OCI-LY3 (cell line): Measurements from ENCODE around the gene TVP23C.

Experiments used
- H2AFZ ChIP-seq: fragments of 200-600, 300-600 bp; shearing (Covaris generic); 2 replicates; pipeline ENCODE4 v1.6.0; 2014; ENCODE audit warnings: antibody characterized with exemption, low read depth, low read length
- H3K27ac ChIP-seq: fragments of 200-600, 300-600 bp; sonication (generic); 2 replicates; pipeline ENCODE4 v1.5.1; 2014; ENCODE audit warnings: mild to moderate bottlenecking, low read length, moderate library complexity, mixed read lengths
- H3K27me3 ChIP-seq: fragments of 200-600, 300-600 bp; sonication (generic); 2 replicates; pipeline ENCODE4 v1.6.1; 2014; ENCODE audit warnings: low read depth, low read length, mixed read lengths
- H3K36me3 ChIP-seq: fragments of 200-600, 300-600 bp; sonication (generic); replicated peaks from 2 replicates; pipeline ENCODE3; 2014; ENCODE audit warnings: low read depth, low read length, mixed read lengths
- H3K4me1 ChIP-seq: fragments of 300-600, 200-600 bp; sonication (generic); 2 replicates; pipeline ENCODE4 v1.6.1; 2014; ENCODE audit warnings: low read length, mixed read lengths
- H3K4me2 ChIP-seq: fragments of 200-600, 300-600 bp; sonication (generic); 2 replicates; pipeline ENCODE4 v1.6.1; 2014; ENCODE audit warnings: low read length, mixed read lengths
- H3K4me3 ChIP-seq: fragments of 300-600, 200-600 bp; sonication (generic); 2 replicates; pipeline ENCODE4 v1.5.1; 2014; ENCODE audit warnings: antibody characterized with exemption, mild to moderate bottlenecking, low read length, moderate library complexity
- H3K79me2 ChIP-seq: fragments of 300-600, 200-600 bp; shearing (Covaris generic); 2 replicates; pipeline ENCODE4 v1.6.1; 2014; ENCODE audit warnings: mild to moderate bottlenecking, low read length, mixed read lengths
- H3K9ac ChIP-seq: fragments of 300-600, 200-600 bp; shearing (Covaris generic); 2 replicates; pipeline ENCODE4 v1.6.0; 2014; ENCODE audit warnings: mild to moderate bottlenecking, low read length, moderate library complexity
- H3K9me3 ChIP-seq: fragments of 200-600, 300-600 bp; shearing (Covaris generic); 2 replicates; pipeline ENCODE4 v1.6.1; 2014; ENCODE audit warnings: low read length, mixed read lengths; ENCODE audit not compliant: insufficient read depth
- H4K20me1 ChIP-seq: fragments of 200-600, 300-600 bp; sonication (generic); 2 replicates; pipeline ENCODE4 v1.6.1; 2016; ENCODE audit warnings: low read length, mixed read lengths; ENCODE audit not compliant: insufficient read depth
- EZH2phosphoT487 ChIP-seq: fragments of 200-600 bp; shearing (Covaris generic); IDR thresholded peaks from 2 replicates; pipeline ENCODE4 v1.6.1; 2018; ENCODE audit warnings: antibody characterized with exemption, mixed run types, low read depth
- TF ChIP-seq, protein P1 (sequence below): fragments of 200-600, 300-600 bp; sonication (generic); IDR thresholded peaks from 2 replicates; pipeline ENCODE4 v1.5.1; 2014; ENCODE audit warnings: antibody characterized with exemption, low read length, low read depth

Gene TVP23C

DNA sequence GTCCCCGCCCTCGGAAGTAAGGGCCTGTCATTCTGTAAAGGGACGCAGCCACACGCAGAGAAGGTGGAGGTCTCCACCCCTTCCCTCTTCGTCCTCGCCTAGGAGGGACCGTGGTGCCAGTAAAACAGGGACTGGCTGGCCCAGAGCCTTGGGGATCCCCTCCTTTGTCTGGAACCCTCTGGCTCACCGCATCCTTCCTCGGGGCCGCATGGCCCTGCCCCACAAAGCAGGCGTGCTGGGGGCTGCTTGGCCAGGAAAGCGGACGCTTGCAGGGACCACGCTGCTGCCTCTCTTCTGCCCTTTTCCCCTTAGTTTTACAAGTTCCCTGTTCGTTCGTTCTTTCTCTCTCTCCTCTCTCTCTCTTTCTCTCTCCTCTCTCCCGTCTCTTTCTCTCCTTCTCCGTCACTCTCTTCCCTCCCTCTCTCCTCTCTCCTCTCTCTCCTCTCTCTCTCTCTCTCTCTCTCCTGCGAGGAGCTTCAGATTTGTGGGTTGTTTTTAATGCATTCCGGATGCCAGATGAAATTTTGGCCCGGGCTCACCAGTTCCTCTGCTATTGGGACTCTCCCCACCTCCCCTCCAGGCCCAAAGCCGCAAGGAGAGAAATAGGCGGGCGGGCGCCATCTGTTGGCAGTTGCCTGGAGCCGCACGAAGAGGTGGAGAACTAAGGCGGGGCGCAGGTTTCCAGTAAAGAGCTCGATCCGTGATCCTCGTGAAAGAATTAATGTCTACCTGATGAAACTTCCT lies 60.7 kb downstream of the TVP23C start:
- peak overlapping the region; percentile 88 for H3K4me2 ChIP-seq

DNA sequence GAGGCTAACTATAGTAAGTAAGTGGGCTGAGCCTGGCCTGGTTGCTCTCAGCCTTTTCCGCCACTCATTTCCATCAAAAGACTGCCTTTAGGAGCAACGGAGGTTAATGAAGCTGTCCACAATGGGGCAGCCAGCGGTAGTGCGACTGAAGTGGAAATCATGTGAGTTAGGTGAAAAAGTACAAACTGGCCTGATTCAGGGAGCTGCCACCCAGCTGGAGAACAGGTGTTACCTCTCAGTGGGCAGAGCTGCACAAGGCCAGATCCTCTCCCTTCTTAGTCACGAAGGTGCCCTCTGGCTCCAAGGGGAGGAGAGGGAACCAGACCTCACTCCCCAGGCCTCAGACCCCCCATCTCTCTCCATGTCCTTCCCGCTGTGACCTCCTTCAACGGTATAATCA lies 61.5 kb downstream of the TVP23C start:
- Histone ChIP-seq H4K20me1 (no peaks in the 10 kb centered on the region), H3K4me1 (no peaks in the 10 kb centered on the region; the same call in 1 of the 2 replicates), H3K9me3 (no peaks in the 10 kb centered on the region), H3K36me3 (no peaks in the 10 kb centered on the region), H3K79me2 (no peaks in the 10 kb centered on the region), H3K9ac (no peak overlapping the region), H3K4me3 (no peak overlapping the region), H3K27me3 (no peaks in the 10 kb centered on the region), H3K4me2 (no peak overlapping the region), H3K27ac (no peak overlapping the region), H2AFZ (no peak overlapping the region)
- no peak for TF ChIP-seq EZH2phosphoT487
- TF ChIP-seq, protein P1, sequence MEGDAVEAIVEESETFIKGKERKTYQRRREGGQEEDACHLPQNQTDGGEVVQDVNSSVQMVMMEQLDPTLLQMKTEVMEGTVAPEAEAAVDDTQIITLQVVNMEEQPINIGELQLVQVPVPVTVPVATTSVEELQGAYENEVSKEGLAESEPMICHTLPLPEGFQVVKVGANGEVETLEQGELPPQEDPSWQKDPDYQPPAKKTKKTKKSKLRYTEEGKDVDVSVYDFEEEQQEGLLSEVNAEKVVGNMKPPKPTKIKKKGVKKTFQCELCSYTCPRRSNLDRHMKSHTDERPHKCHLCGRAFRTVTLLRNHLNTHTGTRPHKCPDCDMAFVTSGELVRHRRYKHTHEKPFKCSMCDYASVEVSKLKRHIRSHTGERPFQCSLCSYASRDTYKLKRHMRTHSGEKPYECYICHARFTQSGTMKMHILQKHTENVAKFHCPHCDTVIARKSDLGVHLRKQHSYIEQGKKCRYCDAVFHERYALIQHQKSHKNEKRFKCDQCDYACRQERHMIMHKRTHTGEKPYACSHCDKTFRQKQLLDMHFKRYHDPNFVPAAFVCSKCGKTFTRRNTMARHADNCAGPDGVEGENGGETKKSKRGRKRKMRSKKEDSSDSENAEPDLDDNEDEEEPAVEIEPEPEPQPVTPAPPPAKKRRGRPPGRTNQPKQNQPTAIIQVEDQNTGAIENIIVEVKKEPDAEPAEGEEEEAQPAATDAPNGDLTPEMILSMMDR: no peak

More for the DNA sequence above, 60.7 kb downstream of the TVP23C start:
- TF ChIP-seq EZH2phosphoT487: no peak
- TF ChIP-seq, protein P1: peak; percentile 69
- Histone ChIP-seq H3K79me2 (no peaks in the 10 kb centered on the region), H3K4me3 (peak overlapping the region; percentile 76), H3K9ac (peak overlapping the region; percentile 57), H4K20me1 (no peaks in the 10 kb centered on the region), H3K36me3 (no peaks in the 10 kb centered on the region), H3K27ac (no peak overlapping the region), H2AFZ (0 out of 2 replicates have a peak overlapping the region, but pooled peaks have one; percentile 59), H3K27me3 (no peaks in the 10 kb centered on the region), H3K4me1 (no peaks in the 10 kb centered on the region; the same call in 1 of the 2 replicates), H3K9me3 (no peaks in the 10 kb centered on the region)

DNA sequence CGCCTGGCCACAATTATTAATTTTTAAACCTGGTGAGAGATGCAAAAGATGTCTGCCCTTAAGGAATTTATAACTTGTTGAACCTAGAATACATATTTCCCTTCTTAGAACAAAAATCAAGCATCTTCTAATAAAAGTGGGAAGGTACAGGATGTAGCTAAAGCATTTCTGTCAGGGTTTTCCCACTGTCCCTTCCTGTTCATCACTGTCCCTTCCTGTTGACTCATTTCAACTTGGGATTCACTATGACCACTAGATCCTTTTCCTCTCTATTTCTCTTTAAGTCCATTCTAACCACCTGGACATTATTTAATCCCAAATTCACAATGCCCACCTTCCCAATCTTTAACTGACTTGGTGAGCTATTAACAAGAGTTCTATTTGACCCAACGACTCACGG lies 62.0 kb downstream of the TVP23C start:
- Histone ChIP-seq H2AFZ (no peak overlapping the region), H4K20me1 (no peaks in the 10 kb centered on the region), H3K4me3 (no peak overlapping the region), H3K36me3 (no peaks in the 10 kb centered on the region), H3K4me1 (no peaks in the 10 kb centered on the region; the same call in 1 of the 2 replicates), H3K79me2 (no peaks in the 10 kb centered on the region), H3K9me3 (no peaks in the 10 kb centered on the region), H3K27ac (no peak overlapping the region), H3K4me2 (no peak overlapping the region), H3K27me3 (no peaks in the 10 kb centered on the region), H3K9ac (no peak overlapping the region)
- no peak for TF ChIP-seq EZH2phosphoT487
- TF ChIP-seq, protein P1: no peak

DNA sequence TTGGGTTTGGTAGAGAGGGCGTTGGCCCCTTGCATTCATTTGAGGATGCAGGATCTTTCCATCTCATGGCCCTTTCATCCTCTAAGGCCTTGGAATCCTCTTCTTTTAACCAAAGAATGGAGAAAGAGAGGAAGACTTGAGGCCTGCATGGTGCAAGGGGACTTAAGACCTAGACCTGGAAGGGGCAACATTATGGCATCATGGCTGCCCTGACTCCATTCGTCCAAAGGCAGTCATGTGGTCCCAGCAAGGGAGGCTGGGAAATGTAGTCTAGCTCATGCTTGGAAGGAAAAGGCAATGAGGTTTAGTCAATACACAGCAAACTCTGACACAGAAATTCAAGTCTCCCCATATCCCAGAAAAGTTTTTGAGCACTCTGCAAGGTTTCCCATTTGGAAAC lies 65.2 kb downstream of the TVP23C start:
- H3K4me3 ChIP-seq: no peak overlapping the region
- no peaks in the 10 kb centered on the region for H3K9me3 ChIP-seq
- no peak overlapping the region for H3K27ac ChIP-seq
- H3K4me1 ChIP-seq: no peaks in the 10 kb centered on the region; the same call in 1 of the 2 replicates
- H3K9ac ChIP-seq: no peak overlapping the region
- TF ChIP-seq, protein P1: no peak
- no peak for TF ChIP-seq EZH2phosphoT487
- H3K27me3 ChIP-seq: no peaks in the 10 kb centered on the region
- no peak overlapping the region for H2AFZ ChIP-seq
- no peaks in the 10 kb centered on the region for H3K79me2 ChIP-seq
- H3K36me3 ChIP-seq: no peaks in the 10 kb centered on the region
- no peak overlapping the region for H3K4me2 ChIP-seq
- no peaks in the 10 kb centered on the region for H4K20me1 ChIP-seq
